OCI-LY7 (cell line): Measurements from ENCODE around the gene HORMAD2. TPM values are rescaled to one million over a fixed set of nuclear protein-coding genes. Genes with fewer than 3 reads are reported as not detected.

Source experiments
- BruUV-seq: library from RNA; stranded (reverse); fragments of 400-500 nt; replicated peaks from 2 replicates; lab custom pipeline; 2021; lab: Mats Ljungman, UMichigan
- CTCF ChIA-PET: fragments of 300-600 bp; sonication (Branson Sonifier 250); formaldehyde crosslinking; loops from one replicate; lab custom pipeline; 2022; ENCODE audit warnings: antibody characterized with exemption; ENCODE audit not compliant: unreplicated experiment; lab: Charles Lee
- POLR2A ChIA-PET: fragments of 300-600 bp; sonication (Branson Sonifier 250); formaldehyde crosslinking; loops from one replicate; lab custom pipeline; 2022; ENCODE audit warnings: antibody characterized with exemption; lab: Charles Lee
- DNase-seq: peaks from one replicate; pipeline ENCODE4 v3.0.0-alpha.2; 2015; ENCODE audit warnings: low spot score
- H2AFZ ChIP-seq: fragments of 200-600 bp; sonication (generic), shearing (Covaris generic); 2 replicates; pipeline ENCODE4 v1.6.1; 2014; ENCODE audit warnings: mild to moderate bottlenecking, antibody characterized with exemption, low read length, moderate library complexity
- H3K27ac ChIP-seq: fragments of 200-600 bp; sonication (generic); 2 replicates; pipeline ENCODE4 v1.5.1; 2014; ENCODE audit warnings: mixed run types, low read depth, mild to moderate bottlenecking, moderate library complexity, low read length, inconsistent platforms; ENCODE audit not compliant: poor library complexity, severe bottlenecking
- H3K36me3 ChIP-seq: fragments of 200-600 bp; sonication (generic); 2 replicates; pipeline ENCODE4 v1.6.1; 2014; ENCODE audit warnings: mild to moderate bottlenecking, antibody characterized with exemption, low read length, moderate library complexity, mixed read lengths; ENCODE audit not compliant: insufficient read depth
- H3K4me1 ChIP-seq: fragments of 200-600 bp; sonication (generic); 2 replicates; pipeline ENCODE4 v1.5.1; 2014; ENCODE audit warnings: mild to moderate bottlenecking, low read length; ENCODE audit not compliant: insufficient read depth, poor library complexity, severe bottlenecking
- H3K4me2 ChIP-seq: fragments of 200-600 bp; sonication (generic); 2 replicates; pipeline ENCODE4 v1.6.1; 2014; ENCODE audit warnings: mild to moderate bottlenecking, low read length
- H3K4me3 ChIP-seq: fragments of 200-600 bp; sonication (generic); 2 replicates; pipeline ENCODE4 v1.5.1; 2014; ENCODE audit warnings: mild to moderate bottlenecking, low read depth, low read length; ENCODE audit not compliant: poor library complexity, severe bottlenecking
- H3K79me2 ChIP-seq: fragments of 200-600 bp; sonication (generic); 2 replicates; pipeline ENCODE4 v1.6.1; 2016; ENCODE audit warnings: low read depth, mild to moderate bottlenecking, low read length, moderate library complexity, mixed read lengths; ENCODE audit not compliant: insufficient read depth
- H3K9me2 ChIP-seq: fragments of 200-600 bp; sonication (generic); 2 replicates; pipeline ENCODE4 v1.6.1; 2016; ENCODE audit warnings: mild to moderate bottlenecking, low read length, mixed read lengths; ENCODE audit not compliant: insufficient read depth
- H3K9me3 ChIP-seq: fragments of 200-600 bp; sonication (generic); 2 replicates; pipeline ENCODE4 v1.6.1; 2014; ENCODE audit warnings: mild to moderate bottlenecking, mixed run types, low read length, mixed read lengths
- H4K20me1 ChIP-seq: fragments of 200-600 bp; sonication (generic); 2 replicates; pipeline ENCODE4 v1.6.1; 2014; ENCODE audit warnings: mild to moderate bottlenecking, antibody characterized with exemption, low read length, moderate library complexity, mixed read lengths; ENCODE audit not compliant: insufficient read depth
- CTCF ChIP-seq: fragments of 200-600 bp; sonication (generic); conservative IDR thresholded peaks from 2 replicates; pipeline ENCODE4 v1.5.1; 2014; ENCODE audit warnings: mild to moderate bottlenecking, antibody characterized with exemption, low read length, moderate library complexity, mixed read lengths
- EZH2phosphoT487 ChIP-seq: fragments of 200-600 bp; sonication (generic); IDR thresholded peaks from 2 replicates; pipeline ENCODE4 v1.6.1; 2018; ENCODE audit warnings: low read depth, borderline replicate concordance, mild to moderate bottlenecking, mixed run types, antibody characterized with exemption, low read length, moderate library complexity, mixed read lengths
- intact Hi-C: fragments of 100-400 bp; cut with micrococcal nuclease; formaldehyde crosslinking; loops from one replicate; pipeline ENCODE4 v1.10.0; 2022; ENCODE audit not compliant: unreplicated experiment
- total RNA-seq, 2 experiments: library from RNA; depleted of rRNA in 1 of 2; stranded (reverse); fragments of >200 nt in 1 of 2; shearing (Covaris generic) in 1 of 2; gene quantifications; 2 replicates each; pipeline ENCODE4 v1.2.3, GENCODE V29; 2014 to 2022

Gene HORMAD2
- total RNA-seq, 2 experiments from 2014 or later: not detected

- intact Hi-C loops: no loop called here
- no TSS peak for BruUV-seq
- no peak overlapping the region for H2AFZ ChIP-seq
- no peak for TF ChIP-seq EZH2phosphoT487
- TF ChIP-seq CTCF: no peak
- DNase-seq: no peak
- no peaks in the 10 kb centered on the region for H3K9me2 ChIP-seq
- no peaks in the 10 kb centered on the region for H3K36me3 ChIP-seq
- POLR2A ChIA-PET: no interaction called here
- H3K27ac ChIP-seq: no peak overlapping the region
- H3K4me3 ChIP-seq: no peak overlapping the region
- H3K79me2 ChIP-seq: no peaks in the 10 kb centered on the region
- no peak overlapping the region for H3K4me2 ChIP-seq
- H3K9me3 ChIP-seq: no peaks in the 10 kb centered on the region
- CTCF ChIA-PET: no interaction called here
- no peaks in the 10 kb centered on the region for H3K4me1 ChIP-seq
- H4K20me1 ChIP-seq: no peaks in the 10 kb centered on the region
These were observed 90.7 kb downstream of the HORMAD2 start for GRCh38 chr22:30171008-30171407.

GRCh38 chr22:30175690-30176288 is 95.5 kb downstream of the HORMAD2 start:
- Histone ChIP-seq H3K27ac (no peak overlapping the region), H3K79me2 (no peaks in the 10 kb centered on the region), H3K4me3 (no peak overlapping the region), H3K36me3 (no peaks in the 10 kb centered on the region), H3K9me2 (no peaks in the 10 kb centered on the region), H4K20me1 (no peaks in the 10 kb centered on the region), H2AFZ (no peak overlapping the region), H3K4me1 (no peaks in the 10 kb centered on the region), H3K4me2 (no peak overlapping the region), H3K9me3 (no peaks in the 10 kb centered on the region)
- DNase-seq: no peak
- intact Hi-C loops: no loop called here
- ChIA-PET CTCF (no interaction called here), POLR2A (interaction anchor here (0.7 kb wide), 1 partner anchor 15 kb away, joined by 3 read pairs; no protein-coding TSS in a partner anchor)
- TF ChIP-seq EZH2phosphoT487 (no peak), CTCF (no peak)
- BruUV-seq: no TSS peak

- BruUV-seq: no TSS peak
- intact Hi-C loops: no loop called here
- Histone ChIP-seq H2AFZ (no peak overlapping the region), H3K4me1 (no peaks in the 10 kb centered on the region), H4K20me1 (no peaks in the 10 kb centered on the region), H3K79me2 (no peaks in the 10 kb centered on the region), H3K9me3 (no peaks in the 10 kb centered on the region), H3K4me3 (no peak overlapping the region), H3K9me2 (no peaks in the 10 kb centered on the region), H3K27ac (no peak overlapping the region), H3K36me3 (no peaks in the 10 kb centered on the region), H3K4me2 (no peak overlapping the region)
- no peak for DNase-seq
- POLR2A ChIA-PET: interaction anchor here (0.7 kb wide), 1 partner anchor 14 kb away, joined by 3 read pairs; no protein-coding TSS in a partner anchor
- CTCF ChIA-PET: no interaction called here
- no peak for TF ChIP-seq CTCF
These were observed 96.2 kb downstream of the HORMAD2 start for GRCh38 chr22:30176431-30176830.
